Measurements from ENCODE around the gene ASPN.

Gene ASPN

GRCh38 chr9:92527291-92527828 lies 45.1 kb upstream of the ASPN start:
- TF ChIP-seq CTCF (IDR thresholded peaks at IDR 0.05): no peak
- Histone ChIP-seq H3K9me3 (ENCODE audit: control insufficient read depth, low read length) (no peaks in the 10 kb centered on the region), H3K4me1 (no peaks in the 10 kb centered on the region), H3K4me3 (ENCODE audit: low read depth, low read length) (no peak overlapping the region), H3K4me2 (ENCODE audit: low read length) (no peak overlapping the region), H3K27ac (no peak overlapping the region), H3K36me3 (ENCODE audit: control insufficient read depth, insufficient read depth, low read length) (no peaks in the 10 kb centered on the region), H3K27me3 (ENCODE audit: control insufficient read depth, insufficient read depth, low read length) (no peaks in the 10 kb centered on the region), H3K79me2 (no peaks in the 10 kb centered on the region), H2AFZ (no peak overlapping the region), H3K9ac (no peak overlapping the region)

GRCh38 chr9:92525306-92525705 lies 43.0 kb upstream of the ASPN start:
- H3K9ac ChIP-seq: no peak overlapping the region
- TF ChIP-seq CTCF (IDR thresholded peaks at IDR 0.05): no peak

GRCh38 chr9:92524881-92525280 lies 42.6 kb upstream of the ASPN start:
- Histone ChIP-seq H2AFZ (no peak overlapping the region), H3K27me3 (ENCODE audit: control insufficient read depth, insufficient read depth, low read length) (no peaks in the 10 kb centered on the region), H3K36me3 (ENCODE audit: control insufficient read depth, insufficient read depth, low read length) (no peaks in the 10 kb centered on the region), H3K4me3 (ENCODE audit: low read depth, low read length) (no peak overlapping the region), H3K4me1 (no peaks in the 10 kb centered on the region), H3K9ac (no peak overlapping the region), H3K9me3 (ENCODE audit: control insufficient read depth, low read length) (no peaks in the 10 kb centered on the region), H3K79me2 (no peaks in the 10 kb centered on the region), H3K4me2 (ENCODE audit: low read length) (no peak overlapping the region), H3K27ac (no peak overlapping the region)
- no peak for TF ChIP-seq CTCF (IDR thresholded peaks at IDR 0.05)

More at GRCh38 chr9:92525306-92525705, 43.0 kb upstream of the ASPN start:
- no peak overlapping the region for H3K4me3 ChIP-seq (ENCODE audit: low read depth, low read length)
- H2AFZ ChIP-seq: no peak overlapping the region
- H3K27me3 ChIP-seq (ENCODE audit: control insufficient read depth, insufficient read depth, low read length): no peaks in the 10 kb centered on the region
- no peaks in the 10 kb centered on the region for H3K79me2 ChIP-seq
- no peak overlapping the region for H3K4me2 ChIP-seq (ENCODE audit: low read length)
- H3K9me3 ChIP-seq (ENCODE audit: control insufficient read depth, low read length): no peaks in the 10 kb centered on the region
- H3K36me3 ChIP-seq (ENCODE audit: control insufficient read depth, insufficient read depth, low read length): no peaks in the 10 kb centered on the region
- H3K27ac ChIP-seq: no peak overlapping the region
- H3K4me1 ChIP-seq: no peaks in the 10 kb centered on the region

- TF ChIP-seq CTCF (IDR thresholded peaks at IDR 0.05): no peak
- H3K9me3 ChIP-seq (ENCODE audit: control insufficient read depth, low read length): no peaks in the 10 kb centered on the region
- no peak overlapping the region for H3K4me3 ChIP-seq (ENCODE audit: low read depth, low read length)
- H3K27me3 ChIP-seq (ENCODE audit: control insufficient read depth, insufficient read depth, low read length): no peaks in the 10 kb centered on the region
- no peak overlapping the region for H3K9ac ChIP-seq
- H2AFZ ChIP-seq: no peak overlapping the region
- H3K4me1 ChIP-seq: no peaks in the 10 kb centered on the region
- H3K36me3 ChIP-seq (ENCODE audit: control insufficient read depth, insufficient read depth, low read length): no peaks in the 10 kb centered on the region
- H3K27ac ChIP-seq: no peak overlapping the region
- H3K4me2 ChIP-seq (ENCODE audit: low read length): no peak overlapping the region
- H3K79me2 ChIP-seq: no peaks in the 10 kb centered on the region
Measured at GRCh38 chr9:92522983-92523970, 41.0 kb upstream of the ASPN start.
